LNCaP clone FGC (cell line): ENCODE results near the gene ZNF18.
A peak's percentile ranks its signal among the peaks of the same experiment; 100 is the strongest.

Source experiments
- DNase-seq: peaks from one replicate; pipeline ENCODE4 v3.0.0-alpha.2; 2011; ENCODE audit warnings: low read depth
- H3K4me3 ChIP-seq: 2 replicates; pipeline ENCODE4 v1.5.1; 2011; ENCODE audit warnings: mild to moderate bottlenecking, low read depth, low read length, control low read depth
- TF ChIP-seq, protein P1 (sequence below): IDR thresholded peaks from 2 replicates; pipeline ENCODE4 v1.5.1; 2012; ENCODE audit warnings: mild to moderate bottlenecking; ENCODE audit not compliant: control insufficient read depth, insufficient read depth; ENCODE audit errors: extremely low read depth

ZNF18 gene

DNA sequence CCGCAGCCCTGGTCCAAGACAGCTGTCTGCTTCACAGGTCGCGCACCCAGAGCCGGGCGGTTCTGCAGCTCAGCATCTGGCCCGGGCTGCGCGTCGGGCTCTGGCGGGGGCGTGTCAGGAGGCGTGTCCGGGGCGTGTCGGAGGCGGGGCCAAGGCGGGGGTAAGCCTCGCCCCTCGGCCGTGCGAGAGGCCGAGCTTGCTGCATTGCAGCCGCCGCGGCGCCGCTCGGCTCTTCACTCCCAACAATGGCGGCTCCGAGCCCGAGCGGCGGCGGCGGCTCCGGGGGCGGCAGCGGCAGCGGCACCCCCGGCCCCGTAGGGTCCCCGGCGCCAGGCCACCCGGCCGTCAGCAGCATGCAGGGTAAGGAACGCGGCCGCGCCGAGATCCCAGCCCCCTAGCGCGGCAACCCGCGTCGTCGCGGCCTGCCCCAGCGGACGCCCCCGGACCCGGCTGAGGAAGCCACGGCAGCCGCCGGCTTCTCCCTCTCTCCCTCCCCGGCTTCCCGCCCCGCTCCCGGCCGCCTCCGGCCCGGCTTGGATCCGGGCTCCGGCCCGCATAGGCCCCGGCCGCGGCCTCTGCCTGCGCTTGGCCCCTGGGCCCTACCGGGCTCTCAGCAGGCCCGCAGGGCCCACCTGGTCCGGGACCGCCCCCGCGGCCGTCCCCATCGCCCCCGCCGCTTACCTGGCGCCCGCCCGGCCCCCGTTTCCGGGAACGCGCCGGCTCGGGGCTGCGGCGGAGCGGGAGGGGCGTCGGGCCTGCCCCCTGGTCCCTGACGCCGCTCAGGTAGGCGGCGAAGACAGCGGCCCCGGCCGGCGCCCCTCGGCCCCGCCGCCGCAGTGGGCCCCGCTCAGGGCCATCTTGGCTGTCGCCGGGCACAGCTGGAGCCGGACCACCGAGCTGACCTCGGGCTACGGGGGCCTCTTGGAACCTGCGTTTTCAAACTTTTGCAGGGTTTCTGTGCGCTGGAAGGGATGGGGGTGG lies 23.7 kb upstream of the ZNF18 start, which contains the start of gene MAP2K4:
Gene MAP2K4 (plus strand): TSS at position 236 of the 981 bp plus-strand sequence. CDS start 10 bp downstream, at position 246.
- TF ChIP-seq, protein P1, sequence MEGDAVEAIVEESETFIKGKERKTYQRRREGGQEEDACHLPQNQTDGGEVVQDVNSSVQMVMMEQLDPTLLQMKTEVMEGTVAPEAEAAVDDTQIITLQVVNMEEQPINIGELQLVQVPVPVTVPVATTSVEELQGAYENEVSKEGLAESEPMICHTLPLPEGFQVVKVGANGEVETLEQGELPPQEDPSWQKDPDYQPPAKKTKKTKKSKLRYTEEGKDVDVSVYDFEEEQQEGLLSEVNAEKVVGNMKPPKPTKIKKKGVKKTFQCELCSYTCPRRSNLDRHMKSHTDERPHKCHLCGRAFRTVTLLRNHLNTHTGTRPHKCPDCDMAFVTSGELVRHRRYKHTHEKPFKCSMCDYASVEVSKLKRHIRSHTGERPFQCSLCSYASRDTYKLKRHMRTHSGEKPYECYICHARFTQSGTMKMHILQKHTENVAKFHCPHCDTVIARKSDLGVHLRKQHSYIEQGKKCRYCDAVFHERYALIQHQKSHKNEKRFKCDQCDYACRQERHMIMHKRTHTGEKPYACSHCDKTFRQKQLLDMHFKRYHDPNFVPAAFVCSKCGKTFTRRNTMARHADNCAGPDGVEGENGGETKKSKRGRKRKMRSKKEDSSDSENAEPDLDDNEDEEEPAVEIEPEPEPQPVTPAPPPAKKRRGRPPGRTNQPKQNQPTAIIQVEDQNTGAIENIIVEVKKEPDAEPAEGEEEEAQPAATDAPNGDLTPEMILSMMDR = no peak
- DNase-seq = peak; percentile 38
- peak within 1 kb of the TSS; percentile 64 for H3K4me3 ChIP-seq

DNA sequence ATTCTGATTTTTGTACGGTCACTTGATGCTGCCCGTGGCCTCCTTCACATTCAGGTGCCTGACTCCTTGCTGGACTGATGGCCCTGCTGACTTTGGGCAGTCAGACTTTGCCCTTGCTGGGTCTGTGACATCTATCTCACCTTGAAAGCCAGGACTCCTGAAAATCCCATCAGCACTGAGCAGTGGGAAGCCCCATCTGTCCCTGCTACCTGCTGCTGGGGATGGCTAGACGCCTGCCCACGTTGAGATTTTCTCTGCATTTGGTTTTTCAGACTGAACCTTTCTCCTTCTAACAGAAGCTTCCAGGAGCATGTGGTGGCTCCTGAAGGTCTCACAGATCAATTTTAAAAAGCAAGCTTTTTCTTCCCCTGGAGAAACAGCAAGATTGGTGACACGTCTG lies 10.2 kb upstream of the ZNF18 start:
- TF ChIP-seq, protein P1 = no peak

DNA sequence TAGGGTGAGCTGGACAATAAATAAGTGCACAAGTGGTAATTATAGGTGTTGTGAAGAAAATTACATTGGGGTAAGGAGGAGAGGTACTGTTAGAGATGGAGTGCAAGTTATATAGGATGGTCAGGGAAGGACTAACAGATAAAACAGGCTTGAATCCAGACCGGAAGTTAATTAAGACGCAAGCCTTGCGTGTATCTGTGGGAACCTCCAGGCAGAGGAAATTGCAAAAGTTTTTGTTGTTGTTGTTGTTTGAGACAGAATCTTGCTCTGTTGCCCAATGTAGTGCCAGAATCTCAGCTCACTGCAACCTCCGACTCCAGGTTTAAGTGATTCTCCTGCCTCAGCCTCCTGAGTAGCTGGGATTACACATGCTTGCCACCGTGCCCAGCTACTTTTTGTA lies 2.4 kb upstream of the ZNF18 start:
- no peak overlapping the region for H3K4me3 ChIP-seq
- DNase-seq = no peak
- TF ChIP-seq, protein P1 = no peak

More for the DNA sequence above, 10.2 kb upstream of the ZNF18 start:
- no peak for DNase-seq
- no peak overlapping the region for H3K4me3 ChIP-seq

DNA sequence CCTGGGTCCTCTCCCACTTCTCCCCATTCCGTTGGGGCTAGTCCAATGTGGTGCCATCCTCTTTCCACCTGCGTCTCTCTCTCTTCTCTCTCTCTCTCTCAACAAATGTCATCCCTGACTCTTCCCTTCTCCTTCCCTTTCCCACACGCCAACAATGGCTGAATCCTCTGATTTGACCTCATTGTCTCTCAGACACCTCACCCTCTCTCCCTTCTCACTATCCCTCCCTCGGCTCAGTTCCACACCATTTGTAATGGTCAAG lies 628 bp upstream of the ZNF18 start:
- no peak for DNase-seq
- TF ChIP-seq, protein P1 = no peak
- H3K4me3 ChIP-seq = peak overlapping the region; percentile 96

DNA sequence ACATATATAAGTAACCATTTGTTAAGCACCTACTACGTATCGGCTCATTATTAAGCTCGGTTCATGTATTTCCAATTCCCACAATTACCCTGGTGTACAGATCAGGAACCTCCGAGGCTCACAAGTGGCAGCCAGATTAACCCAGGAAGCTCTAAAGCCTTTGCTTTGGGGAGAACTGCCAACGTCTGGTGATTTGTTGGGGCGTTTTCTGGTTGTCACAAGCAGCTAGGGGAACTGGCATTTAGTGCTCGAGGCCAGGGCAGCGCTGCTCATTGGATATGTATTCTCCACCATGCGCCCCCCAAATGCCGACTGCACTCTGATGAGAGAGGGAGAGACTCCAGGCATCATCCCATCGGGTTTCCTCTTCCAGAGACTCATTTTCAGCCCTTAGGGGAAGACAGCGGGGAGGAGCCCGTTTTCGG lies 541 bp downstream of the ZNF18 start:
- DNase-seq = no peak

DNA sequence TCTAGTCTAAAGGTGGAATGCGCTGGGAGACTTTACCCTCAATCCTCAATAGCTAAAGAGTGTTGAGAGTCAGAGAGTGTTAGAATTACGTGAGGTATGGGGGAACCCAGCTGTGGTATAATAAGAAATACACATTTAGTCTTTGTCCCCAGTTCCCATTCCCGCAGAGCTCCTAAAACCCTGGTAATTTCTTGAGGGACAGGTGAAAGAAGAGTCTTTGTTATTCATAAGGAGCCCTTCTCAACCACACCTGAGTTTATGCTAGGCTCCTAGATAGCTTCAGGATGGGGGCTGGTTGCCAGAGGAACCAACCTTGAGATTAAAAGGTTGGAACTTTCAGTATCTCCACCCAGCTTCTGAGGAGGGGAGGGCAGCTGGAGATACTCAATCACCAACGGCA lies 5.8 kb downstream of the ZNF18 start:
- DNase-seq = no peak
- TF ChIP-seq, protein P1 = no peak
- no peak overlapping the region for H3K4me3 ChIP-seq

More for the DNA sequence above, 541 bp downstream of the ZNF18 start:
- H3K4me3 ChIP-seq = peak overlapping the region; percentile 96
- TF ChIP-seq, protein P1 = no peak

DNA sequence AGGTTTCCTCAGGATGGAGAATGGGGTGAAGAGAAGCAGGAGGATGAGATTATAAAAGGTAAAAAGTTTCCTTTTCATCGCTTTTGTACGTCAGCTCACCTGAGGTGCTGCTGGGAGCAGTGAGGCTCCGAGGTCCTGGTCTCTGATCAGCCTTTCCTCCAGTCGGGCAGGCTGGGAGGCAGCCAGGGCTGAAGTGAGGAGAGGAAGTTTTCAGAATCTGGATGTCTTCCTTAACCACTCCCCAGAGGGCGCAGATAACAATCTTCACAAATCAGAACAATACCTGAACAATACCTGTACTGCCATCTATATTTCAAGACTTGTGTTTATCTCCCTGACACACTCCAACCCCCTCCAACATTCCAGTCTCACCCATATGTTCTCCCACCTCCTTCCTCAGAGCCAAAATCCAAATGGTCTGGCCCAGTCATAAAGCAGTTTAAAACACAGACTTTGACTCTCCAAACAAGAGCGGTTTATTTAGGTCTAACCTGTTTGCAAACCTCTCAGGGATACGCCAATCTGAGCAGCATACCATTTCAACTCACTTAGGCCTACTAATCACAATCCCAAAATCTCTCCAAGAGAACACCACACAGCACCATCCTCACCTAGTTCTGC lies 6.8 kb downstream of the ZNF18 start:
- no peak overlapping the region for H3K4me3 ChIP-seq
- TF ChIP-seq, protein P1 = 0 out of 2 replicates have a peak, but pooled peaks have one; percentile 3
- no peak for DNase-seq
